ENCODE results near the gene VPS54. TPM values are rescaled to one million over a fixed set of nuclear protein-coding genes. Genes with fewer than 3 reads are reported as not detected.

VPS54 gene
- total RNA-seq, 4 donors from 2014 or later: 14.6 to 28.8 (median 21.8) TPM

- Histone ChIP-seq H3K27ac (peak overlapping the region; percentile 99), H3K9me3 (no peaks in the 10 kb centered on the region), H3K36me3 (no peaks in the 10 kb centered on the region), H3K4me3 (peak overlapping the region; percentile 86), H3K4me1 (peaks cover 43% of the 10 kb centered on the region), H3K27me3 (no peaks in the 10 kb centered on the region)
- TF ChIP-seq EP300 (IDR thresholded peaks at IDR 0.05) (no peak), POLR2AphosphoS5 (IDR thresholded peaks at IDR 0.05) (no peak), CTCF (IDR thresholded peaks at IDR 0.05) (no peak), POLR2A (IDR thresholded peaks at IDR 0.05) (no peak)
- 3% methylated on average over 24 of the region's 24 CpGs for WGBS
- peak in 1 of 2 donors; percentile 74 for DNase-seq (ENCODE audit: low spot score in 2 of 2)
Measured at GRCh38 chr2:63842149-63843061, 176.8 kb downstream of the VPS54 start.

Other genes with a start within 250 kb of the VPS54 start
- gene UGP2, start 177.5 kb downstream of the VPS54 start, total RNA-seq: 10 to 100 TPM; 60.1 to 84.9 (median 65.2) TPM
- 10 to 100 TPM; 50.6 to 72.3 (median 59.7) TPM for gene PELI1, start 125.0 kb upstream of the VPS54 start, total RNA-seq

Data from suprapubic skin (tissue), 4 donors.